Lung (tissue), 12 donors: Measurements from ENCODE around the gene TMEFF2. TPM values are rescaled to one million over a fixed set of nuclear protein-coding genes. Genes with fewer than 3 reads are reported as not detected.

ENCODE experiments used
- ATAC-seq: fragments of 200-7000 bp; cut with Tn5 transposase; one replicate; pipeline ENCODE4 v1.9.1; 2020; ENCODE audit warnings: moderate number of reproducible peaks; ENCODE audit not compliant: insufficient read depth, low FRiP score
- DNase-seq, 3 donors: peaks; one replicate each; pipeline ENCODE4 v3.0.0-alpha.2; 2013 to 2017
- H3K27ac ChIP-seq, 2 donors: one replicate each; pipeline ENCODE4 v1.5.1; 2013; ENCODE audit warnings: mild to moderate bottlenecking in 2 of 2, moderate library complexity in 2 of 2, control low read depth in 1 of 2, inconsistent platforms in 1 of 2, low read depth in 1 of 2, low read length in 1 of 2
- H3K27me3 ChIP-seq, 3 donors: one replicate each; pipeline ENCODE4 v1.5.1; 2013; ENCODE audit warnings: low read length in 2 of 3; ENCODE audit not compliant: control insufficient read depth in 3 of 3, insufficient read depth in 3 of 3
- H3K36me3 ChIP-seq, 4 donors: one replicate each; pipeline ENCODE4 v1.5.1; 2013; ENCODE audit warnings: low read length in 4 of 4, mild to moderate bottlenecking in 1 of 4, moderate library complexity in 1 of 4; ENCODE audit not compliant: control insufficient read depth in 4 of 4, insufficient read depth in 4 of 4
- H3K4me1 ChIP-seq, 5 donors: one replicate each; pipeline ENCODE4 v1.5.1; 2013; ENCODE audit warnings: low read length in 5 of 5, mild to moderate bottlenecking in 2 of 5, moderate library complexity in 1 of 5; ENCODE audit not compliant: control insufficient read depth in 5 of 5, insufficient read depth in 5 of 5
- H3K4me3 ChIP-seq: one replicate; pipeline ENCODE4 v1.5.1; 2013; ENCODE audit warnings: mild to moderate bottlenecking, control low read depth, moderate library complexity
- H3K9ac ChIP-seq, 2 donors: one replicate each; pipeline ENCODE4 v1.5.1; 2013; ENCODE audit warnings: low read length in 2 of 2, control low read depth in 1 of 2; ENCODE audit not compliant: insufficient read depth in 1 of 2
- H3K9me3 ChIP-seq, 4 donors: one replicate each; pipeline ENCODE4 v1.5.1; 2013; ENCODE audit warnings: low read length in 3 of 4, mild to moderate bottlenecking in 1 of 4, moderate library complexity in 1 of 4; ENCODE audit not compliant: control insufficient read depth in 4 of 4, insufficient read depth in 3 of 4
- CTCF ChIP-seq: IDR thresholded peaks from 2 replicates; pipeline ENCODE4 v1.5.1; 2012; ENCODE audit warnings: mild to moderate bottlenecking; ENCODE audit errors: control extremely low read depth, extremely low read depth
- WGBS, 2 donors: extraction: QIAGEN DNeasy Blood & Tissue Kit; methylation state at CpG; one replicate each; pipeline ENCODE4 v1.1.7; 2013; 5-methylcytosine and 5-hydroxymethylcytosine counted together
- polyA plus RNA-seq, 2 donors: library from polyadenylated mRNA; stranded (reverse); fragments of 200-250 nt; gene quantifications; one replicate each; pipeline ENCODE4 v1.2.1, GENCODE V29; 2013
- total RNA-seq, 2 donors: library from RNA; depleted of rRNA in 1 of 2; stranded (reverse); fragments of >200 nt in 1 of 2; gene quantifications; one replicate each; pipeline ENCODE4 v1.2.1, GENCODE V29; 2014 to 2021
- donor health status: control.
- donor health status: control.
- donor health status: Bipolar disorder and iron deficiency.
- donor health status: healthy.
- donor health status: DM: yes; HTN: yes; CAD: no.

The TMEFF2 gene
- total and polyA plus RNA-seq, 4 donors = 0.43 TPM; not detected in 3

GRCh38 chr2:191932286-191932685, 262.4 kb downstream of the TMEFF2 start:
- Histone ChIP-seq H3K27ac (no peak overlapping the region), H3K36me3 (no peaks in the 10 kb centered on the region), H3K27me3 (no peaks in the 10 kb centered on the region), H3K9me3 (no peaks in the 10 kb centered on the region), H3K4me3 (no peak overlapping the region), H3K9ac (no peak overlapping the region), H3K4me1 (peaks cover 0 to 14% (median 4%) of the 10 kb centered on the region in 5 donors)
- no peak for ATAC-seq
- 80 to 83% methylated on average over 1 of the region's 1 CpG for WGBS, 2 donors
- no peak for TF ChIP-seq CTCF
- DNase-seq = no peak

GRCh38 chr2:191931329-191931728, 263.4 kb downstream of the TMEFF2 start:
- Histone ChIP-seq H3K9me3 (no peaks in the 10 kb centered on the region), H3K4me1 (peaks cover 0 to 16% (median 6%) of the 10 kb centered on the region in 5 donors), H3K36me3 (no peaks in the 10 kb centered on the region), H3K27ac (no peak overlapping the region), H3K27me3 (no peaks in the 10 kb centered on the region), H3K4me3 (no peak overlapping the region), H3K9ac (no peak overlapping the region)
- DNase-seq = no peak
- WGBS, 2 donors = 36 to 54% methylated on average over 1 of the region's 1 CpG
- ATAC-seq = no peak
- no peak for TF ChIP-seq CTCF

- Histone ChIP-seq H3K4me1 (peaks cover 0 to 16% (median 6%) of the 10 kb centered on the region in 5 donors), H3K27me3 (no peaks in the 10 kb centered on the region), H3K9ac (no peak overlapping the region), H3K4me3 (no peak overlapping the region), H3K36me3 (no peaks in the 10 kb centered on the region), H3K9me3 (no peaks in the 10 kb centered on the region), H3K27ac (no peak overlapping the region)
- no peak for TF ChIP-seq CTCF
- 73 to 91% methylated on average over 3 of the region's 3 CpGs for WGBS, 2 donors
- ATAC-seq = no peak
- no peak for DNase-seq
These were observed 264.5 kb downstream of the TMEFF2 start for GRCh38 chr2:191930205-191930604.

GRCh38 chr2:191929288-191929687, 265.4 kb downstream of the TMEFF2 start:
- Histone ChIP-seq H3K27ac (no peak overlapping the region), H3K27me3 (no peaks in the 10 kb centered on the region), H3K4me1 (peaks cover 0 to 16% (median 6%) of the 10 kb centered on the region in 5 donors), H3K36me3 (no peaks in the 10 kb centered on the region), H3K9me3 (no peaks in the 10 kb centered on the region), H3K4me3 (no peak overlapping the region), H3K9ac (no peak overlapping the region)
- ATAC-seq (no peak), DNase-seq (peak in 2 of 3 donors; percentile 48 to 72)
- TF ChIP-seq CTCF = no peak
- WGBS, 2 donors = 57 to 62% methylated on average over 4 of the region's 4 CpGs
